ENCODE data around the gene RBM33. TPM values are rescaled to one million over a fixed set of nuclear protein-coding genes. Genes with fewer than 3 reads are reported as not detected.

RBM33 gene
- polyA plus RNA-seq, 12 donors, result 20.3 to 57.3 (median 26.6) TPM; not detected in 1

DNA sequence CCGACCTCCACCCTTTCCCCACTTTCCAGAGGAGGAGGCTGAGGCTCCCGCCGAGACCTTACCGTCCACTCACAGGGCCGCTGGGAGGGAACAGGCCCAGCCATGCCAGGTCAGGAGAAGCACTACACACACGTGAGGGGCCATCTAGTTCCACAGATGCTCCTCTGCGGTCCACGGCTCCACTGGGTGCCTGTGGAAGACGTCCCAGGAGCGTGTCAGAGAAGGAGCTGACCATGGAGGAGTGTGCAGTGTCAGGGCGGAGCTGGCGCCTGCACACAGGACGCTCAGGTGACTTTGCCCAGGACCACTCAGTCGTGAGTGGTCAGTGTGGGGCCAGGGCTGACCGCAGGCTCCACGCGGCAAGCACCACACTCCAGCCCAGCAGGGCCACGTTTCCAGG, 175.8 kb downstream of the RBM33 start:
- DNase-seq, result no peak

DNA sequence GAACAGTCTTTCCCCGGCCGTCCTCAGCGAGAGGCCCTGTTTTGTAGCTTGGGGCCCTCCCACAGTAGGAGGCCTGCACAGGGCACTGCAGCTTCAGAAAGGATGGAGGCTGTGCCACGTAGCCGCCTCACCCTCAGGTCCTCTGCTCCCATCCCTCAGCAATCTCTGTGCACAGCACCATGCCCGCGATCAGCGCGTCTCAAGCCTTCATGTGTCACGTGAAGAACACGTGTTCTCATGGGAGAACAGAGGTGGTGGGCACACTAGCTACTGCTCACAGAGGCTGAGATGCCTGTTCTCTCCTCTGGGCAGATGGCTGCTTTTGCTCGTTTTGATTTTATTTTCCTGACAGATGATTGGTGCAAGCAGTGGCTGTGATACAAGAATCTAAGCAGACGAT, 176.3 kb downstream of the RBM33 start:
- no peak for DNase-seq

DNA sequence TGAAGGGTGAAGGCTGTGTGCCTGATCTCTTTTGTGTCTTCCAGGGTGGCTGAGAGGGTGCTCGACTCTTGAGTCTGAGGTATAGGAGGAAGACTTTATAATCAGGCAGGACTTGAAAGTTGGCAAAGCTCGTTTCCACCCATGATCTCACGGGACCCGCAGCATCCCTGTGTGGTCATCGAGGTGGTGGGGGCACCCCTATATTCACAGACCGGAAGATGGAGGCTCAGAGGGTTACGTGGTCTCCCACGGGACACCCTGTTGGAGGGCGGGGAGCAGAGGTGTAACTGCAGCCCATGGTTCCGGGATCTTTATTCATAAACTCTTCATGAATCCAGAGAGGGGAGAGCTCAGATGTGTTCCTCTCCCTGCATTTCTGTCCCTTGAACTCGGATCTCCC, 177.4 kb downstream of the RBM33 start:
- DNase-seq, result no peak

DNA sequence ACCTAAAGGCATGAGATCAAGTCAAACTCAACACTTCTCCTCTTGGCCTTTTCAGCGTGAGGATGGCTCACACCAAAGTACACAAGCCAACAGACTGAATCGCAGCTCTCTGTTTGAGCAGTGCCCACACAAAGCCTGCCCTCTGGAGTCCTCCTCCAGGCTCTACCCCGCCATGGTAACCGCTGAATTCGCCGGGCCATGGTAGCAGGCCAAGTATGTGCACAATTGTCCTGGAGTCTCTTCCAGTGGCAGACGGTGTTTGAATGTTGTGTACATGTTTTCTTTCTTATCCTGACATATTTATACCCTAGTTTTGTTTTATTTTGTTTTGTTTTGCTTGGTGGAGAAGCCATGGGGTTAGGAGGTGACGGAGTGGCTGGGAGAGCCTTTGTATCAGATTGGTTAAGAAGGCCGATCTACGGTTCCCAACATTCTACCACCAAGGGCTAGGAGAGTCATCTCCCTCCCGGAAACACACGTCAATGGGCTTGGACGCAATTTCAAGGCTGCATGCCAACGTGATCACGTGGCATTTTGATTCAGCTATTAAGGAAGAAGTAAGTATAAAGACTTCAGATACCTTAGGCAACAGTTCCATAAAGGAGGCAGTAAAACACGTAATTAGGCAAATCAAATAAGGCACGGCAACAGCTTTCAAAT, 179.9 kb downstream of the RBM33 start:
- no peak for DNase-seq

DNA sequence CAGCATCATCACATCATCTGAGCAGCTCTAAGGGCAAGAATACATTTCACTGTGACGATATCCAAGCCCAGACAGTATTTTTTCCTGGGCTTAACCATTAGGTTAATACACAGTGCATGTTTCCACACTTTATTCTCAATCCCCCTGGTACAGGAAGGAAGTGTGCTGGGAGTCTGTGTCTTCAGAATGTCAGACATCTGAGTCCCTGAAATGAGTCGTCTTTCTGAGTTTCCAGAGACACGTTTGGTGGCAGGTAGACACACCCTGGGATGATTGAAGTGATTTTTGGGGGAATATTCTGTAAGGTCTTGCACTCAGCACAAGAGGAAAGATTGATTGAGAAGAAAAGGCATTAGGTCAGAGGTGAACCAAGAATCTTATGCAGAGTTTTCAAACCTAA, 180.9 kb downstream of the RBM33 start:
- no peak for DNase-seq

DNA sequence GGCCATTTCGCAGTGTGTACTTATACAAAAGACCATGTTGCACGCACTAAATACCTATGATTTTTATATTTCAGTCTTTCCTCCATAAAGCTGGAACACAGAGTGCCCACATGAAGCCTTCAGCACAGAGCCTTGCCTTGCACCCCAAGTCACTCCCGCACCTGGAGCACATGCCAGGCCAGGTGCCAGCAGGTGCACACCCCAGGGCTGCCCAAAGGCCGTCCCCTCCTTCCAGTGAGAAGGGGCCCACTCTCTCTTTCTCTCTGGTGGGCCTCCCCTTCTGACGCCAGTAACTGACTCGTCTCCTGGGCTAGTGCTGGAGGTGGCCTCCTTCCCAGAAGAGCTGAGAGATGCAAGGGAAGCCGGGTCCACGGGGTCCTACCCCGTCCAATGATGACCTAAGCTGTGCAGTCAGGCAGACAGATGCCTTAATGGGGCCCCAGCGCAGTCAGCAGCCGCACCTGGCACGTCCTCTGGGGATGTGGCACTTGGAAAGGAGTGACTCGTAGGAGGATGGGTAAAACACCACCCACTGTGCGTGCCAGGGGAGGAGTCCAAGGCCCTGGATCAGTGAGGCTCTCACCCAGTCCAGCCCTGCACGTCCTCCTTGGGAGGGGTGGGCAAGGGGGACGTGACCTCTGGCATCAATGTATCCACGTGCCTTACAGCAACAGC, 185.5 kb downstream of the RBM33 start:
- DNase-seq, result no peak

Other genes starting within 250 kb of the RBM33 start
- 1 to 10 TPM in 1 of 12 donors, under 1 TPM in 9, not detected in 2; 0.35 to 1.1 (median 0.80) TPM for gene EN2, start 186.5 kb upstream of the RBM33 start, polyA plus RNA-seq (ENCODE audit: insufficient read length in 12 of 12)
- gene CNPY1, start 98.1 kb upstream of the RBM33 start, polyA plus RNA-seq (ENCODE audit: insufficient read length in 12 of 12), result under 1 TPM in 5 of 12 donors, not detected in 7; 0.17 to 0.53 (median 0.28) TPM
- 1 to 10 TPM in 2 of 12 donors, under 1 TPM in 5, not detected in 5; 0.05 to 8.8 (median 0.10) TPM for gene SHH, start 167.8 kb downstream of the RBM33 start, polyA plus RNA-seq (ENCODE audit: insufficient read length in 12 of 12)